Measurements from ENCODE around the gene STUB1. TPM values are rescaled to one million over a fixed set of nuclear protein-coding genes. Genes with fewer than 3 reads are reported as not detected.
A peak's percentile ranks its signal among the peaks of the same experiment; 100 is the strongest.

The STUB1 gene
- total RNA-seq, 1 donor from 2014 or later = 109 TPM

DNA sequence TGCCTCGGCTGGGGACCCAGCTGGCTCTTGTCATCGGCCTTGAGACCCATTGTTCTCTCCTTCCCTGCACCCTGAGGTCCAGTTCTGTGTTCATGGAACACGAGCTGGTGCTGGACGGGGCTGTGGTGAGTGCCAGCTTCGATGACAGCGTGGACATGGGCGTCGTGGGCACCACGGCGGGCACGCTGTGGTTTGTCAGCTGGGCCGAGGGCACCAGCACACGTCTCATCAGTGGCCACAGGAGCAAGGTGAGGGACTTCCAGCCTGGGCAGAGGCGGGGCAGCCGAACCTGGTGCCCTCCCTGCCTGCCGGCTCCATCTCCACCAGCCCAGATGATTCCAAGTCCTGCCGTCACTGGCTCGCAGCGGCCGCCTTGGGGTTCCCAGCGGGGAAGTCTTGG is 17.6 kb upstream of the STUB1 start:
- DNase-seq (ENCODE audit: low spot score) = no peak

DNA sequence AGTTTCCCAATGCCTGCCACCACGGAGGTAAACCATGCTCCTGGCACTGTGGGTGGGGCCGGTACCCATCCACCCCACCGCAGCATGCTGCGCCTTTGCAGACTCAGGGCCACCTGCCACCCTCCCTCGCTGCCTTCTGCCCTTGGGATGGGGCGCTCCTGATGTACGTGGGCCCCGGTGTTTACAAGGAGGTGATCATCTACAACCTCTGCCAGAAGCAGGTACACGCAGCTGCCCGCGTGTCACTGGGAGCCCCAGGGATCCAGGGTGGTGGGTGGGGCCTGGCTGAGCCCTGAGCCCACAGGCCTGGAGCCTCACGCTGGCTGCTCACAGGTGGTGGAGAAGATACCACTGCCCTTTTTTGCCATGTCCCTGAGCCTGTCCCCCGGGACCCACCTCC is 13.6 kb upstream of the STUB1 start:
- DNase-seq (ENCODE audit: low spot score) = no peak

DNA sequence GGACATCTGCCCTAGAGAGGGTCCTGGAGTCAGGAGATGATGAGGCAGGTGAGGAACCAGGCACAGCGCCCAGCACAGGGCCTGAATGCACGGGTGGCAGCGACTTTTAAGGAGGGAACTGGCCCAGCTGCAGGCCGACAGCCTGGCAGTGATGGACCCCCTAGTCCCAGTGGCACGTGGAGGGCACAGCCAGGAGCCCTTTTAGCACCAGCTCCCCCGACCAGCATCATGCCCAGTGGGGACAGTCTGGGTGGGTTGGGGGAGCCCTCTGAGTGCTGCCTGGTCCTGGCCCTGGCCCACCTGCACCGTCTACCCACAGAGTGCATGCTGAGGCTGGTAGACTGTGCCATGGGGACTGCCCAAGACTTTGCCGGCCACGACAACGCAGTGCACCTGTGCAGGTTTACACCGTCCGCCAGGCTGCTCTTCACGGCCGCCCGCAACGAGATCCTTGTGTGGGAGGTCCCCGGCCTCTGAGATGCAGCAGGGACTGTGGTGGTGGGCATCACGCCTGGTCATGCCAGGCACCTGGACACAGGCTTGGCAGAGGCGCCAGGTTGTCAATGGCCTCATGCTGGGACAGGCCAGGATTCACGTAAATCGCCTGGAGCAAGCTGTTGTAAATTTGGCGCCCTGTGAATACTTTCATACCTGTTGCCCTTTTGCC is 13.0 kb upstream of the STUB1 start:
- no peak for DNase-seq (ENCODE audit: low spot score)

DNA sequence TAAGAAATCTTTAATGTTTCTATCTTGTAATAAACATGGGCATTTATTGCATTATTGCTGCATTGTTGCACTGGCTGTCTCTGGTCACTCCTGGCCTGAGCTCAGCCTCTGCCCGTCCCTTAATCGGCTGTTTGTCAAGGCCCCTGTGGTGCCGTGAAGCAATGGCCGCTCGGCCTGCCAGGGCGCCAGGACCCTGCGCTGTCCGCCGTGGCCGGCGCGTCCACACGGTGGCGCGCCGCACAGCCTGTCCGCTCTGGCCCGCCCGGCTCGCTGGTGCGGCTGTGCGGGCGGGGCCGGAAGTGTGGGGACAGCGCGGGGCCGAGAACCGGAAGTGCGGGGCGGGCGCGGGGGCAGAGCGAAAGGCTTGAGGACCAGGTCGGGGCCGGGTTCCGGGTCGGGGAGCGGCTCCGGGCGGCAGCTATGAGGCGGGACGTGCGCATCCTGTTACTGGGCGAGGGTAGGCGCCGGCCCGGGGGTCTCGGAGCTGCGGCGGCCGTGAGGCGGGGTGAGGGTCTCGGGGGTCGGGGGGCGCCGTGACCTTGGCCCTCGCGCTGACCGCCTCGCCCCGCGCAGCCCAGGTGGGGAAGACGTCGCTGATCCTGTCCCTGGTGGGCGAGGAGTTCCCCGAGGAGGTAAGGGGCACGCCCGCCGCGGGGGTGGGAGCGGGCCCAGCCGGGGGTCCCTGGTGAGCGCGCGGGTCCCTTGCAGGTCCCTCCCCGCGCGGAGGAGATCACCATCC is 12.3 kb upstream of the STUB1 start, which contains the start of gene RHOT2:
Gene RHOT2 (plus strand): TSS at position 353 of the 739 bp plus-strand sequence. CDS start 68 bp downstream, at position 421.
- DNase-seq (ENCODE audit: low spot score) = peak; percentile 98

DNA sequence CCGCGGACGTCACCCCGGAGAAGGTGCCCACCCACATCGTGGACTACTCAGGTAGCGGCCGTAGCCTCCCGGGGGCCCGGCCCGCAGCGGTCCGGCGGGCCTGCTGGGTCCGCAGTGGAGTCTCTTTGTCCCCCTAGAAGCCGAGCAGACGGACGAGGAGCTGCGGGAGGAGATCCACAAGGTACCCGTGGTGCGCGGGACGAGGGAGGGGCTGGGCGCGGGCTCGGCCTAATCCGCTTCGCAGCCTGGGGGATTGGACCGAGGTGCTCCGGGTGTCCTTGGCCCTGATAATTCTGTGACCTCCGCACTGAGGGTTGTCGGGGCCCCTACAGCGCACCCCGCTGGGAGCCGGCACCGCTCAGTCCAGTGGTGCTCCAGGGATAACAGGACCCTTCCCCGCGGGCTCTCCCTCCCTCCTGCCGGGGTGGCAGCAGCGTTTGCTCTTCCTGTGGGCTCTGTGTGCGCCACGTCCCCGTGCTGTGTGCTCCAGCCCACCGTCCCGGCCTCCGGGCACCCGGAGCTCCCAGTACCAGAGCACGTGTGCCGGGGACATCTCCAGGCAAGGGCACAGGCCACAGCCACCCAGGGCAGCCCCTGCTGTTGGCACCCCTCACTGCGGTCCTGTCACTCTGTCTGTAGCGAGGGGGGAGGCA is 11.6 kb upstream of the STUB1 start:
- no peak for DNase-seq (ENCODE audit: low spot score)

DNA sequence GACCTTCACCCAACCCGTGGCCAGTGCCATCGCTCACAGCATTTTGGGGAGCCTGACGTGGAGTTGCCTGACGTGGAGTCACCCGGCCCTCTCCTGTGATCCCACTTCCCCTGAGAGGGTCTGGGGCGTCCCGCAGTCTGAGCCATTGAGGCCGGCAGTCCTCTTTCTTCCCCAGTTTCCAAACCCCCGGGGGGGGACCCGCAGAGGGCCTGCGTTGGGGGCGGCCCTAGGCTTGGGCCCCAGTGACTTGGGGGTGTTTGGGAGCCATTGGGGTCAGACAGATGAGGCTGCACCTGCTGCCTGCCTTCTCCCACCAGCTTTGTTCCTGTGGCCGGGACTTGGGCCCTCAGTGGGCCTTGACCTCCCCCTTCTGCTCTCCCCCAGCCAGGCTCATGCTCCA is 10.5 kb upstream of the STUB1 start:
- DNase-seq (ENCODE audit: low spot score) = no peak

DNA sequence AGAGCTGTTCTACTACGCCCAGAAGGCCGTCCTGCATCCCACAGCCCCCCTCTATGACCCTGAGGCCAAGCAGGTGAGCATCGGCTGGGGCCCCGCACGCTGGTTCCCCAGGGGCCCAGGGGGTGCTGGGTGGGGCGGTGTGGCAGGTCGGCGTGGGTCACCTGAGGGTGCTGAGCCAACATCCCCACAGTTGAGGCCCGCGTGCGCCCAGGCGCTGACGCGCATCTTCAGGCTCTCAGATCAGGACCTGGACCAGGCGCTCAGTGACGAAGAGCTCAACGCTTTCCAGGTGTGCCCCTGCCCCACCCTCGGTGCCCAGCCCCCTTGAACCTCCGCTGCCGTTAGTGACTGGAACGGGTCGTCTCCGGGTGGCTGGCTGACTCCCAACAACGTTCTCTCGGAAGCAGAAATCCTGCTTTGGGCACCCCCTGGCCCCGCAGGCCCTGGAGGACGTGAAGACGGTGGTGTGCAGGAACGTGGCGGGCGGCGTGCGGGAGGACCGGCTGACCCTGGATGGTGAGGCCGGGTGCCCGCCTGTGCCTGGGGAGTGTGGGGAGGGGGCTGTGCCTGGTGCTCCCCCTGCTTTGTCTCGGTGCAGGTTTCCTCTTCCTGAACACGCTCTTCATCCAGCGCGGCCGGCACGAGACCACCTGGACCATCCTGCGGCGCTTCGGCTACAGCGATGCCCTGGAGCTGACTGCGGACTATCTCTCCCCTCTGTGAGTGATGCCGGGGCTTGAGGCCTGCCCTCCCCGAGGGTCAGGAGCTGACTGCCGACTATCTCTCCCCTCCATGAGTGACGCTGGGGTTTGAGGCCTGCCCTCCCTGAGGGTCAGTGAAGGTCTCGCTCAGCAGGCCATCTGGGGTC is 9.5 kb upstream of the STUB1 start:
- no peak for DNase-seq (ENCODE audit: low spot score)

DNA sequence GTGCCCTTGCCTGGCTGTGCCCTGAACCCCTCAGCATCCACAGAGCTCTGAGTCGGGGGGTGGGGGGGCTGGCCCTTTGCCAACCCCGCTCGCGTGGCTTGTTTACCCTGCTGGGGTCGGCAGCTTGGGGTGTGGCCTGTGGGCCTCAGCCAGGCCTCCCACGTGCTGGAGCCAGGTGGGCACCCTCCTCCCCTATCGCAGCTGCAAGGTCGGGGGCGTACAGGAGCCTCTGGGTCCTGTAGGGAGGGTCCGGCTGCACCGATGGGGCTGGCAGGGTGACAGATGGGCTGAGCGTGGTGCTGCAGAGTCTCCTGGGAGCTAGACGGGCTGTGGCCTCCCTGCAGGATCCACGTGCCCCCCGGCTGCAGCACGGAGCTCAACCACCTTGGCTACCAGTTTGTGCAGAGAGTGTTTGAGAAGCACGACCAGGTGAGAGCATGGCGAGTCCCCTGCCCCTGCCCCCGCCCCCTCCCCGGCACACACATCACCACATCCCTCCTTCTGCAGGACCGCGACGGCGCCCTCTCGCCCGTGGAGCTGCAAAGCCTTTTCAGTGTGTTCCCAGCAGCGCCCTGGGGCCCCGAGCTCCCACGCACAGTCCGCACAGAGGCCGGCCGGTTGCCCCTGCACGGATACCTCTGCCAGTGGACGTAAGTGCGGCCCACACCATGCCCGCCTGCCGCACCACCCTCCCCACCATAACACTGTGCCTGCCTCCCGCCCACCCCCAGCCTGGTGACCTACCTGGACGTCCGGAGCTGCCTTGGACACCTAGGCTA is 8.7 kb upstream of the STUB1 start:
- no peak for DNase-seq (ENCODE audit: low spot score)

DNA sequence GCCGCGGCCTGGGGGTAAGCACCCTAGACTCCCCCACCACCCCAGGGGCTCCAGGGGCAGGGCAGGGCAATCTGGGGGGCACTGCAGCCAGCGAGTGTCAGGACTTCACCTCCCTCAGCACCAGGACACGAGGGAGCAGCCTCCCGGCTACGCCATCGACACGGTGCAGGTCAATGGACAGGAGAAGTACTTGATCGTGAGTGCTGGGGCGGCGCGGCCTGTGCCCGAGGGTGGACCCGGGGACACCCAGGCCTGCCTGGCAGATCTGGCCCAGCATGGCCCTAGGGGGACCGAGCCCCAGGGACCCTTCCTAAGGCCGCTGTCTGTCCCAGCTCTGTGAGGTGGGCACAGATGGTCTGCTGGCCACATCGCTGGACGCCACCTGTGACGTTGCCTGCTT is 7.8 kb upstream of the STUB1 start:
- DNase-seq (ENCODE audit: low spot score) = no peak

DNA sequence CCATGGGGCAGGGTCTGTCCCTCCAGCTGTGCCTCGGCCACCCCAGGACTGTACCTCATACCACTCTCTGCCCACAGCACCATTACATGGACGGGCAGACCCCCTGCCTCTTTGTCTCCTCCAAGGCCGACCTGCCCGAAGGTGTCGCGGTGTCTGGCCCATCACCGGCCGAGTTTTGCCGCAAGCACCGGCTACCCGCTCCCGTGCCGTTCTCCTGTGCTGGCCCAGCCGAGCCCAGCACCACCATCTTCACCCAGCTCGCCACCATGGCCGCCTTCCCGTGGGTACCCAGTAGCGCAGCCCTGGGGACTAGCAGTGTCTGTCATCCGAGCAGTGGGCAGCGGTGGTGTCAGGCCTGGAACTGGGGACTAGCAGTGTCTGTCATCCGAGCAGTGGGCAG is 7.4 kb upstream of the STUB1 start:
- DNase-seq (ENCODE audit: low spot score) = no peak

DNA sequence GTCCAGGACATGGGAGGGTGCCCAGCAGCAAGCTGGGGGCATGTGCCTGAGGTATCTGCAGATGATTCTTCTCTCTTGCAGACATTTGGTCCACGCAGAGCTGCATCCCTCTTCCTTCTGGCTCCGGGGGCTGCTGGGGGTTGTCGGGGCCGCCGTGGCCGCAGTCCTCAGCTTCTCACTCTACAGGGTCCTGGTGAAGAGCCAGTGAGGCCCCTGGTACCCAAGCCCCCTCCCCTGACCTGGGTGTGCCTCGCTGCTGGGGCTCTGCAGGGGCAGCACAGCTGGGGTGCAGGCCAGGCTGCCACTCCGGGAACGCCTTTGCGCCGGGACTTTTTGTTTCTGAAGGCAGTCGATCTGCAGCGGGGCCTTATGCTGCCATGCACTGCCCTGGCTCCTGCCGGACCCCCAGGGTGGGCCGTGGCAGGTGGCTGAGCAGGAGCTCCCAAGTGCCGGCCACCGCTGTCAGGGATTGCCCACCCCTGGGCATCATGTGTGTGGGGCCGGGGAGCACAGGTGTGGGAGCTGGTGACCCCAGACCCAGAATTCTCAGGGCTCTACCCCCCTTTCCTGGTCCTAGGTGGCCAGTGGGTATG is 6.7 kb upstream of the STUB1 start:
- DNase-seq (ENCODE audit: low spot score) = no peak

DNA sequence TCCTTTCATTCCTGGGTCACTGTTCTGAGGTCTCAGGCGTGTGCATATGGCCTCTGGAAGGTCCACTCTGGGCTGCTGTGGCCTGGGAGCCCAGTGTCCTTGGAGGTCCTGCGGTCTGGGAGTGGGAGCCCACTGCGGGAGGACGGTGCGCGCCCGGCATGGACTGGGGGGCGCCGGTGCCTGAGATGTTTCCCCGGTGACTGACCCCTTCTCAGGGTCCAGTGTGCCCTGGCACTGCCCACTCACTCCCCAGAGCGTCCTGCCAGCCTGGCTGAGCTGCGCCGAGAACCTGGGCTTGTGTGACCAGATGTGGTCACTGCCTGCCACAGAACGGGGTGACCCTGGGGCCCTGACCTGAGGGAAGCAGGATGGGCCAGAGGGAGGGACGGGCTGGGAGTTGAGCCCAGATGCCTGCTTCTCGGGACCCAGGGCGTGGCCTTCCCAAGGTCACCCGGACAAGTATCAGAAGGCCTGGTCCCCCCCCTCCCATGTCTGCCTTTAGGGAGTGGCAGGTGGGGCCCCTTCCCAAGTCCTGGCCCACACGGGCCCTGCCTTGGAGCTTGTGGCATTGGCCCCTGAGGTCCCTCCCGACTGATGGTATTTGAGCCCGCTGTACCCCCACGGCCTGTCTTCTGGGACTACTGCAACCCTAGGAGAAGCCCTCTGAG is 5.9 kb upstream of the STUB1 start:
- no peak for DNase-seq (ENCODE audit: low spot score)

DNA sequence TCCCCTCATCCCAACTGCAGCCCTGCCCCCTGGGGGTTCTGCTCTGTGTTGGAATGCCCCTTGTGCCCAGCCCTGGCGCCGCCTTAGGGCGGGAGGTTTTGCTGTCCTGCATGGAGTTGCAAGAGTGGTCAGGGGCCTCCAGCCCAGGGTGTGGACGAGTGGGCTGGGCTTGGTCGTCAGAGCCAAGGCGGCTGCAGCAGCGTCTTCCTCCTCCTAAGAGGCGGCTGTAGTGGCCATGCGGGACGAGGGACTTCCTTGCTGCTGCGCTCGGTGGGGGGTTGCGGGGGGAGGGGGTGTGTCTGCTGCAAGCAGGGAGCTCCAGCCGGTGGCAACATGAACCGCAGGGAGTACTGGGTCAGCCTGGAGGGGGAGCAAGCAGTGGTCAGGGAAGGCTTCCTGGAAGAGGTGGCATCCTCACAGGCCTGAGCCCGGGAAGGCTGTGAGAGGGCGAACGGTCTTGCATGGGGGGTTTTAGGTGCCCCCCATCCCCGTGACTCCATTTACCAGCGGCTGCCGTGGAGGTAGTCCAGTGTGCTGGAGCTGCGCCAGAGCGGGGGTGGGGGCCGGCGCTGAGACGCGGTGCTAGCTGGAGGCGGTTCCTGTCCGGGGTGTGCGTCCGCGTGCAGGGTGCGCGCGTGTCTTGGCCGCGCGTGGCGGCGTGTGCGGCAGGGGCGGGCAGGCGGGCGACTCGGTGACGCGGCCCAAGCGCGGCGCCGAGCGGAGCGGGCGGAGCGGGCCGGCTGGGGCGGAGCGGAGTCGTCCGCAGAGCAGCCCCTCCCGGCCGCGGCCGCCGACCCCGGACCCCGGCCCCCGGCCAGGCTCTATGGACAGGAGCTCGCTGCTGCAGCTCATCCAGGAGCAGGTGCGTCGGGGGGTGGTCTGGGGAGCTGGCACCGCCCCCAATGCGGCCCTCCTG is 5.0 kb upstream of the STUB1 start, which contains the start of gene RHBDL1:
Gene RHBDL1 (plus strand): TSS at position 704 of the 916 bp plus-strand sequence. CDS start 120 bp downstream, at position 824.
- DNase-seq (ENCODE audit: low spot score) = no peak

DNA sequence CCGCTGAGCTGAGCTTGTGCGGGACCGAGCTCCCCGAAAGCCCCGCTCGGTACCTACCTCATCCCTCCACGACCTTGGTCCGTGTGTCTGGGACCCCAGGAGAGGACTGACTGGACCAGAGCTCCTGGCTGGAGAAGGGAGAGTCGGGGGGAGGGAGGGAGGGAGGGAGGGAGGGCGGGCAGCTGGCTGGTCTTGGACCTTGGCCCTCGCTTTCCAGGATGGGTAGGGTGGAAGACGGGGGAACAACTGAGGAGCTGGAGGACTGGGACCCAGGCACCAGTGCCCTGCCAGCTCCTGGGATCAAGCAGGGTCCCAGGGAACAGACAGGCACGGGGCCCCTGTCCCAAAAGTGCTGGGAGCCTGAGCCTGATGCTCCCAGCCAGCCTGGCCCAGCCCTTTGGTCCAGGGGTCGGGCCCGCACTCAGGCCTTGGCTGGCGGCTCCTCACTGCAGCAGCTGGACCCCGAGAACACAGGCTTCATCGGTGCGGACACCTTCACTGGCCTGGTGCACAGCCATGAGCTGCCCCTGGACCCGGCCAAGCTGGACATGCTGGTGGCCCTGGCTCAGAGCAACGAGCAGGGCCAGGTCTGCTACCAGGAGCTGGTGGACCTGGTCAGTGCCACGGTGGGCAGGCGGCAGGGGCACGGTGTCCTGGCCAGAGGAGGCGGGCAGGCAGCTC is 4.2 kb upstream of the STUB1 start:
- DNase-seq (ENCODE audit: low spot score) = no peak

DNA sequence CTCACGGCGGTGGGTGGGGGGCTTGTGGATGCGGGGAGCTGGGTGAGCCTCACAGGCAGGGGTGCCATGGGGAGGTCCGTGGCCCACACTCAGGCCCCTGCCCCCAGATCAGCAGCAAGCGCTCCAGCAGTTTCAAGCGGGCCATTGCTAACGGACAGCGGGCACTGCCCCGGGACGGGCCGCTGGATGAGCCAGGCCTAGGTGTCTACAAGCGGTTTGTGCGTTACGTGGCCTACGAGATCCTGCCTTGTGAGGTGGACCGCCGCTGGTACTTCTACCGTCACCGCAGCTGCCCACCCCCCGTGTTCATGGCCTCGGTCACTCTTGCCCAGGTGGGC is 3.7 kb upstream of the STUB1 start:
- no peak for DNase-seq (ENCODE audit: low spot score)

DNA sequence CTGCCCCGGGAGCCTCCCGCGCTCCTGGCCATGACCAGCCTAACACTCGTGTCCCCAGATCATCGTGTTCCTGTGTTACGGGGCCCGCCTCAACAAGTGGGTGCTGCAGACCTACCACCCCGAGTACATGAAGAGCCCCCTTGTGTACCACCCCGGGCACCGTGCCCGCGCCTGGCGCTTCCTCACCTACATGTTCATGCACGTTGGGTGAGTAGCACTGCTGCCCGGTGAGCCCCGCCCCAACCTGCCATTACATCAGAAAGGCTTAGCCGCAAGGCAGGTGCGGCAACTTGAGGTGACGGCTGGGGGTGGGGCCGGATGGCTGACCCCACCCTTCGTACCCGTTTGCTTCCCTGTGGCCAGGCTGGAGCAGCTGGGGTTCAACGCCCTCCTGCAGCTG is 3.3 kb upstream of the STUB1 start:
- no peak for DNase-seq (ENCODE audit: low spot score)

DNA sequence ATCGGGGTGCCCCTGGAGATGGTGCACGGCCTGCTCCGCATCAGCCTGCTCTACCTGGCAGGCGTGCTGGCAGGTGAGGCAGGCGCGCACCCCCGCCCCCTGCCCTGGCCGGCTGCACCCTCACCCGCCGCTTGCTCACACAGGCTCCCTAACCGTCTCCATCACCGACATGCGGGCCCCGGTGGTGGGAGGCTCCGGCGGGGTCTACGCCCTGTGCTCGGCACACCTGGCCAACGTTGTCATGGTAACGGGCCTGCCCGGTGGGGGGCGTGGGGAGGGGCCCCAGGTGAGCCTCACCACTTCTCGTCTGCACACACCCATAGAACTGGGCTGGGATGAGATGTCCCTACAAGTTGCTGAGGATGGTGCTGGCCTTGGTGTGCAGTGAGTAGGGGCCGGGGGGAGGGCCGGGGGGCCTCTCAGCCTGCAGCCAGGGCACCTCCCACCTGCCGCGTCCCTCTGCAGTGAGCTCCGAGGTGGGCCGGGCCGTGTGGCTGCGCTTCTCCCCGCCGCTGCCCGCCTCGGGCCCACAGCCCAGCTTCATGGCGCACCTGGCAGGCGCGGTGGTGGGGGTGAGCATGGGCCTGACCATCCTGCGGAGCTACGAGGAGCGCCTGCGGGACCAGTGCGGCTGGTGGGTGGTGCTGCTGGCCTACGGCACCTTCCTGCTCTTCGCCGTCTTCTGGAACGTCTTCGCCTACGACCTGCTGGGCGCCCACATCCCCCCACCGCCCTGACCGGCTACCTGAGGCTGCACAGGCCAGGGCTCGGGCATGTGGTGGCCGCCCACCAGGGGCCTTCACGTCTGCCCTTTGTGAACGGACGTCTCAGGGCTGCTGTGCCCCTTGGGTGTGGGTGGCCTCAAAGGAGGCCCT is 2.7 kb upstream of the STUB1 start:
- no peak for DNase-seq (ENCODE audit: low spot score)
